NB4 (cell line): Measurements from ENCODE around the gene SLC16A10.
"Not testable (repeated sequence)": the region's sequence is repeated elsewhere in the genome, so short reads cannot be mapped to it uniquely, and the experiment has no call there.

Experiments
- DNase-seq: peaks from one replicate; pipeline ENCODE4 v3.0.0; 2010; ENCODE audit warnings: low read depth
- H3K4me3 ChIP-seq: one replicate; pipeline ENCODE4 v1.5.1; 2011; ENCODE audit warnings: mild to moderate bottlenecking, low read depth, low read length, moderate library complexity
- CTCF ChIP-seq: IDR thresholded peaks from one replicate; pipeline ENCODE4 v1.5.1; 2012; ENCODE audit warnings: low read depth, low read length
- MAX ChIP-seq: IDR thresholded peaks from 2 replicates; pipeline ENCODE4 v1.6.1; 2011; ENCODE audit warnings: low read depth, low read length
- MYC ChIP-seq: IDR thresholded peaks from 2 replicates; pipeline ENCODE4 v1.6.1; 2011; ENCODE audit warnings: low read depth, low read length
- POLR2A ChIP-seq: IDR thresholded peaks from 2 replicates; pipeline ENCODE4 v1.6.1; 2011; ENCODE audit warnings: mild to moderate bottlenecking; ENCODE audit not compliant: insufficient read length; ENCODE audit errors: extremely low read depth

Gene SLC16A10

GRCh38 chr6:111122458-111123286 lies 35.4 kb downstream of the SLC16A10 start:
- H3K4me3 ChIP-seq = no peak overlapping the region
- DNase-seq = no peak
- TF ChIP-seq POLR2A (no peak), MYC (no peak), MAX (no peak), CTCF (no peak)

GRCh38 chr6:111124406-111124805 lies 37.1 kb downstream of the SLC16A10 start:
- no peak for DNase-seq
- H3K4me3 ChIP-seq = no peak overlapping the region
- TF ChIP-seq MAX (no peak), CTCF (no peak), POLR2A (no peak), MYC (no peak)

GRCh38 chr6:111129013-111129412 lies 41.7 kb downstream of the SLC16A10 start:
- TF ChIP-seq MAX = no peak
- TF ChIP-seq CTCF = no peak
- no peak for TF ChIP-seq MYC
- no peak for TF ChIP-seq POLR2A
- no peak overlapping the region for H3K4me3 ChIP-seq
- no peak for DNase-seq

- not testable (repeated sequence) for H3K4me3 ChIP-seq, DNase-seq
Measured at GRCh38 chr6:111131018-111131417, 43.7 kb downstream of the SLC16A10 start.

GRCh38 chr6:111132669-111133068 lies 45.4 kb downstream of the SLC16A10 start:
- H3K4me3 ChIP-seq, DNase-seq: not testable (repeated sequence)

- not testable (repeated sequence) for H3K4me3 ChIP-seq, DNase-seq
Measured at GRCh38 chr6:111134236-111134869, 47.0 kb downstream of the SLC16A10 start.

- DNase-seq, H3K4me3 ChIP-seq: not testable (repeated sequence)
Measured at GRCh38 chr6:111137489-111138093, 50.3 kb downstream of the SLC16A10 start.

- no peak for DNase-seq
- TF ChIP-seq POLR2A (no peak), MAX (no peak), CTCF (no peak), MYC (no peak)
- H3K4me3 ChIP-seq = no peak overlapping the region
Measured at GRCh38 chr6:111147440-111147839, 60.1 kb downstream of the SLC16A10 start.
